K562 (cell line): ENCODE data around the gene HOXB5. TPM values are rescaled to one million over a fixed set of nuclear protein-coding genes. Genes with fewer than 3 reads are reported as not detected.

Source experiments
- ATAC-seq: fragments of 200-7000 bp; cut with Tn5 transposase; 3 replicates; pipeline ENCODE4 v1.9.1; 2020; ENCODE audit warnings: moderate library complexity
- BruUV-seq: library from RNA; stranded (reverse); fragments of 400-500 nt; replicated peaks from 2 replicates; lab custom pipeline; 2021; lab: Mats Ljungman, UMichigan
- CTCF ChIA-PET: fragments of 300-600 bp; formaldehyde crosslinking; extraction: SDS; loops from one replicate; lab custom pipeline; 2021; ENCODE audit warnings: low intra/inter-chr PET ratio; lab: Yijun Ruan, JAX
- POLR2A ChIA-PET: fragments of 300-600, 350-650 bp; sonication (Branson Sonifier 250); formaldehyde crosslinking; extraction: SDS; loops from one replicate; lab custom pipeline; 2021; ENCODE audit warnings: antibody characterized with exemption, inconsistent platforms; lab: Yijun Ruan, JAX
- DNase-seq, 4 experiments: peaks; one replicate each; pipeline versions ENCODE4 v3.0.0 to v3.0.0-alpha.2; 2011 to 2018; ENCODE audit warnings: low spot score in 3 of 4, mixed read lengths in 3 of 4; ENCODE audit errors: extremely low read depth in 1 of 4
- FAIRE-seq: peaks from 2 replicates; lab custom pipeline; 2011; peaks lifted over from hg19 to GRCh38; lab: Jason Lieb, UNC
- H2AFZ ChIP-seq: 2 replicates; pipeline ENCODE4 v1.6.0; 2011; ENCODE audit warnings: low read depth, low read length, control low read depth, inconsistent platforms
- H3K27ac ChIP-seq: fragments of 200-600 bp; 3 replicates; pipeline ENCODE4 v1.8.0; 2011; ENCODE audit warnings: low read depth, mild to moderate bottlenecking, control low read depth, inconsistent platforms, low read length, moderate library complexity, mixed read lengths; ENCODE audit errors: extremely low read depth
- H3K27me3 ChIP-seq, 2 experiments: fragments of 300-600 bp in 1 of 2; 2 replicates in 1 of 2; 3 replicates in 1 of 2; pipeline versions ENCODE4 v1.6.0 to v1.8.0; 2011; ENCODE audit warnings: inconsistent platforms in 2 of 2, low read length in 2 of 2, mild to moderate bottlenecking in 1 of 2, mixed read lengths in 1 of 2, moderate library complexity in 1 of 2; ENCODE audit not compliant: control insufficient read depth in 2 of 2, insufficient read depth in 2 of 2
- H3K36me3 ChIP-seq: fragments of 300-600 bp; 3 replicates; pipeline ENCODE4 v1.8.0; 2011; ENCODE audit warnings: mild to moderate bottlenecking, low read length, inconsistent platforms; ENCODE audit not compliant: control insufficient read depth, insufficient read depth
- H3K4me1 ChIP-seq, 2 experiments: fragments of 200-600 bp in 1 of 2; replicated peaks in 1 of 2; 2 replicates in 1 of 2; 3 replicates in 1 of 2; pipeline versions ENCODE4 v1.5.1 to v1.8.0; 2011; ENCODE audit warnings: inconsistent platforms in 2 of 2, low read length in 2 of 2, mild to moderate bottlenecking in 1 of 2, mixed read lengths in 1 of 2, moderate library complexity in 1 of 2; ENCODE audit not compliant: control insufficient read depth in 2 of 2, insufficient read depth in 2 of 2
- H3K4me2 ChIP-seq: 2 replicates; pipeline ENCODE4 v1.6.1; 2011; ENCODE audit warnings: low read length, control low read depth, inconsistent platforms, mixed read lengths; ENCODE audit not compliant: insufficient read depth
- H3K4me3 ChIP-seq: fragments of 200-600 bp; sonication (generic), shearing (Covaris generic); 2 replicates; pipeline ENCODE4 v1.5.1; 2016; ENCODE audit warnings: control low read depth, inconsistent platforms
- H3K79me2 ChIP-seq: fragments of 200-600 bp; 3 replicates; pipeline ENCODE4 v1.8.0; 2011; ENCODE audit warnings: low read length, inconsistent platforms; ENCODE audit not compliant: control insufficient read depth, insufficient read depth
- H3K9ac ChIP-seq, 2 experiments: 2 replicates each; pipeline versions ENCODE4 v1.6.0 to v1.6.1; 2011; ENCODE audit warnings: low read depth in 2 of 2, low read length in 2 of 2, control low read depth in 1 of 2, inconsistent platforms in 1 of 2, mild to moderate bottlenecking in 1 of 2, mixed read lengths in 1 of 2; ENCODE audit not compliant: insufficient read depth in 1 of 2
- H3K9me1 ChIP-seq: one replicate; pipeline ENCODE4 v1.6.0; 2011; ENCODE audit warnings: inconsistent platforms, mild to moderate bottlenecking, low read length, moderate library complexity; ENCODE audit not compliant: control insufficient read depth, insufficient read depth
- H3K9me3 ChIP-seq: replicated peaks from 2 replicates; pipeline ENCODE4 v1.5.1; 2011; ENCODE audit warnings: low read depth, low read length, inconsistent platforms; ENCODE audit not compliant: control insufficient read depth, insufficient read depth
- H4K20me1 ChIP-seq: replicated peaks from 2 replicates; pipeline ENCODE4 v1.6.1; 2011; ENCODE audit warnings: low read length, inconsistent platforms, mixed read lengths; ENCODE audit not compliant: control insufficient read depth, insufficient read depth
- CBX2 ChIP-seq: fragments of 200-600 bp; sonication (generic); IDR thresholded peaks from one replicate; pipeline ENCODE4 v1.6.1; 2012; ENCODE audit warnings: mild to moderate bottlenecking, low read length, inconsistent platforms; ENCODE audit not compliant: insufficient read depth, poor library complexity, severe bottlenecking
- FOXJ3 ChIP-seq: sonication (generic); formaldehyde crosslinking; IDR thresholded peaks from 2 replicates; pipeline ENCODE4 v1.4.0; 2020; ENCODE audit warnings: mild to moderate bottlenecking, missing genetic modification reagents
- GTF2A2 ChIP-seq: IDR thresholded peaks from 2 replicates; pipeline ENCODE4 v1.6.1; 2016; ENCODE audit warnings: mild to moderate bottlenecking, missing genetic modification characterization, missing compliant biosample characterization
- IRF2 ChIP-seq: sonication (generic); formaldehyde crosslinking; IDR thresholded peaks from 2 replicates; pipeline ENCODE4 v1.8.1; 2022; ENCODE audit warnings: mild to moderate bottlenecking, missing genetic modification reagents
- MAFK ChIP-seq: IDR thresholded peaks from 2 replicates; pipeline ENCODE4 v1.6.1; 2011; ENCODE audit warnings: low read length, improper control_type of control experiment
- MYC ChIP-seq, 2 experiments: fragments of 250-450 bp in 1 of 2; sonication (Bioruptor Pico) in 1 of 2; IDR thresholded peaks; 2 replicates each; pipeline versions ENCODE4 v1.5.1 to v1.6.1; 2012 to 2021; ENCODE audit warnings: low read depth in 2 of 2, borderline replicate concordance in 1 of 2, improper control_type of control experiment in 1 of 2, low read length in 1 of 2, mild to moderate bottlenecking in 1 of 2, moderate library complexity in 1 of 2
- SMAD4 ChIP-seq: fragments of 250-450 bp; sonication (Bioruptor Pico); conservative IDR thresholded peaks from 2 replicates; pipeline ENCODE4 v1.8.0; 2021; ENCODE audit warnings: inconsistent platforms, mild to moderate bottlenecking, moderate library complexity
- SP2 ChIP-seq: IDR thresholded peaks from 2 replicates; pipeline ENCODE4 v1.6.1; 2011; ENCODE audit warnings: mild to moderate bottlenecking, low read depth, low read length, moderate library complexity; ENCODE audit not compliant: poor library complexity, severe bottlenecking; ENCODE audit errors: extremely low read depth
- ZBTB40 ChIP-seq, 2 experiments: fragments of 450-650 bp in 1 of 2; sonication (generic) in 1 of 2; formaldehyde crosslinking in 1 of 2; IDR thresholded peaks; 2 replicates each; pipeline versions ENCODE4 v1.7.1 to v1.9.0; 2016 to 2022; ENCODE audit warnings: inconsistent platforms in 1 of 2, mild to moderate bottlenecking in 1 of 2, missing genetic modification reagents in 1 of 2
- ZNF3 ChIP-seq: fragments of 250-450 bp; sonication (Bioruptor Pico); IDR thresholded peaks from 2 replicates; pipeline ENCODE4 v1.5.0; 2021; ENCODE audit warnings: mild to moderate bottlenecking, moderate library complexity
- ZNF707 ChIP-seq: fragments of 250-450 bp; sonication (Bioruptor Pico); conservative IDR thresholded peaks from 2 replicates; pipeline ENCODE4 v1.8.0; 2022; ENCODE audit warnings: inconsistent platforms, mild to moderate bottlenecking, moderate library complexity
- WGBS: fragments of 100-300 bp; shearing (Covaris generic); methylation state at CpG from one replicate; pipeline ENCODE4 v1.1.6; 2016; ENCODE audit warnings: low coverage, mixed read lengths; ENCODE audit not compliant: insufficient coverage; ENCODE audit errors: missing lambda C conversion rate; 5-methylcytosine and 5-hydroxymethylcytosine counted together
- in situ Hi-C: fragments of 300-500 bp; cut with MboI; formaldehyde crosslinking; loops from 4 replicates; pipeline ENCODE4 v1.15.0; 2018; ENCODE audit warnings: inconsistent platforms, mixed read lengths
- intact Hi-C: fragments of 100-400 bp; cut with micrococcal nuclease; formaldehyde crosslinking; loops from 2 replicates; pipeline ENCODE4 v1.14.2; 2022
- polyA plus RNA-seq, 8 experiments: library from polyadenylated mRNA; depleted of rRNA in 4 of 8; stranded (reverse) in 5 of 8; unstranded in 3 of 8; fragments of >200 nt; fragmentation: Nextera tagmentation in 2 of 8; fragmentation: Illumina TruSeq in 1 of 8; extraction: Ambion mirVana in 2 of 8; extraction: Trizol in 1 of 8; gene quantifications; 2 replicates each; pipeline versions ENCODE4 v1.2.1 to v1.2.3, GENCODE V29; 2011 to 2014; ENCODE audit warnings: inconsistent platforms in 1 of 8, missing spikeins in 1 of 8
- total RNA-seq, 7 experiments: library from RNA; depleted of rRNA in 6 of 7; stranded (reverse); fragments of >200 nt in 6 of 7; fragmentation: Illumina TruSeq in 2 of 7; extraction: Trizol in 2 of 7; gene quantifications; 2 replicates each; pipeline versions ENCODE4 v1.2.1 to v1.2.3, GENCODE V29; 2011 to 2021; ENCODE audit warnings: low replicate concordance in 1 of 7

Gene HOXB5
- total and polyA plus RNA-seq, 9 of the 15 experiments (the other 6 are each of a cell fraction or from before 2014, with no cell fraction given), result 0.24 to 2.7 (median 0.65) TPM

DNA sequence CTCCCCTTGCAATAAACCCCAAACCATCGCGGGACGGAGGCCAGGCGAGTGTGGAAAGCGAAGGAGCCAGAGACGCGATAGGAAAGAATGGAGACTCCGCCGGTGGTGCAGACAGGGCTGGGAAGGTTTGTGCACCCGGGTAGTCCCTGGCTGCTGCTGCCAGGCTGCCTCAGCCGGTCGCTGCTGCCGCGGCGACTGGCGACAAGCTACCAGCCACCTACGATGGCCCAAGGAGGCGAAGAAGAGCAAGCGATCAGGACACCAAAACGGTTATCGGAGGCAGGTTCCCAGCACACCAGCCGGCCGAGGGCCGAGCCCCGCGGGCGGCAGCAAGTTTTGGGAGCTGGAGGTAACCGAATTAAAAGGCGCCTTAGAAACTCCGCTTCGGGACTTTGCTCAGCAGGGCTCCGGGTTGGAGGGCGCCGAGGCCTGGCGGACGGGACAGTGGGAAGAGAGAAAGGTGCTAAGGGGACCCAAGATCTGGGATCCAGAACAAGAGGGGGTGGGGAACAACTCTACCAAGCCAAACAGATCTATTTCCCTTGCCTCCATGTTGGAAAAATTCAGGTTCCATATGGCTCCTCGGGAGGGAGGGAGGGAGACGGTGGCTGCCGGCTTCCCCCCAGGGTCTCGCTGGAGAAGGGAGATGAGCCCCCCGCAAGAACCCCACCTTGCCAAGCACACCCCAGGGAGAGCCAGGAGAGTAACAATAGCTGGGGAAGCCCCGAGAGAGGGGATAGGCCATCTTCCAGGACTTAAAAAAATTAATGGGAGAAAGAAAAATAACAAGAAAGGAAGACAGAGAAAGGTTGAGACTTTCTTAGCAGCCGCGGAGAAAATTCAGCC, 38.9 kb downstream of the HOXB5 start:
- ChIA-PET CTCF (no interaction called here), POLR2A (interaction anchor here (0.7 to 3.4 kb wide), 6 partner anchors 8 to 63 kb away, joined by 3 to 21 read pairs (median 6); no protein-coding TSS in a partner anchor)
- BruUV-seq, result no TSS peak
- H3K4me3 ChIP-seq, result peak overlapping the region; percentile 3; the same call in 1 of the 2 replicates
- peaks cover 46 to 58% of the 10 kb centered on the region in 2 experiments for H3K4me1 ChIP-seq
- peak overlapping the region; percentile 41 to 86 for H3K9ac ChIP-seq
- H3K27ac ChIP-seq, result peak overlapping the region; percentile 93
- peaks cover 74% of the 10 kb centered on the region; the same call in 2 of the 3 replicates for H3K36me3 ChIP-seq
- no peak for ATAC-seq
- intact Hi-C loops (no loop called here), in situ Hi-C loops (no loop called here)
- H2AFZ ChIP-seq, result no peak overlapping the region
- peaks cover 55% of the 10 kb centered on the region for H3K79me2 ChIP-seq
- H3K9me1 ChIP-seq, result no peaks in the 10 kb centered on the region
- H3K27me3 ChIP-seq, result no peaks in the 10 kb centered on the region
- H4K20me1 ChIP-seq, result no peaks in the 10 kb centered on the region
- no peak for DNase-seq
- no peaks in the 10 kb centered on the region for H3K9me3 ChIP-seq
- no peak for FAIRE-seq
- peak overlapping the region; percentile 79 for H3K4me2 ChIP-seq
- WGBS, result 80% methylated on average over 33 of the region's 44 CpGs
- TF ChIP-seq ZBTB40 (IDR thresholded peaks at IDR 0.05) (0 out of 2 replicates have a peak, but pooled peaks have one; percentile 20), ZBTB40 (CRISPR knock-in tag; IDR thresholded peaks at IDR 0.05) (no peak), MAFK (no peak), CBX2 (no peak), MYC (IDR thresholded peaks at IDR 0.05; ENCODE audit: low read depth, low read length) (no peak), MYC (CRISPR knock-in tag; IDR thresholded peaks at IDR 0.05; ENCODE audit: borderline replicate concordance, low read depth) (peak; percentile 22; the same call in 1 of the 2 replicates), ZNF3 (CRISPR knock-in tag) (no peak), SP2 (no peak), GTF2A2 (tag) (0 out of 2 replicates have a peak, but pooled peaks have one; percentile 0), IRF2 (CRISPR knock-in tag) (no peak), ZNF707 (no peak), SMAD4 (CRISPR knock-in tag) (0 out of 2 replicates have a peak, but pooled peaks have one; percentile 33), FOXJ3 (no peak)
